H1 (cell line): ENCODE data around the gene SKAP2.

ENCODE experiments used
- BRCA1 ChIP-seq: IDR thresholded peaks from 2 replicates; pipeline ENCODE4 v1.6.1; 2012; ENCODE audit warnings: low read depth, low read length, improper control_type of control experiment
- CREB1 ChIP-seq: IDR thresholded peaks from 2 replicates; pipeline ENCODE4 v1.6.1; 2012; ENCODE audit warnings: inconsistent platforms
- CTCF ChIP-seq, 3 experiments: IDR thresholded peaks; 1 replicate in 2 of 3; 2 replicates in 1 of 3; pipeline versions ENCODE4 v1.5.1 to v1.6.1; 2011; ENCODE audit warnings: low read length in 3 of 3, mild to moderate bottlenecking in 3 of 3, inconsistent platforms in 2 of 3, low read depth in 1 of 3, moderate library complexity in 1 of 3; ENCODE audit not compliant: insufficient read depth in 1 of 3; ENCODE audit errors: control extremely low read depth in 1 of 3
- GTF2F1 ChIP-seq: IDR thresholded peaks from 2 replicates; pipeline ENCODE4 v1.6.1; 2012; ENCODE audit warnings: low read depth, low read length, improper control_type of control experiment, borderline replicate concordance
- HDAC2 ChIP-seq, 2 experiments: fragments of 300-600 bp in 1 of 2; sonication (generic) in 1 of 2; IDR thresholded peaks; 2 replicates each; pipeline ENCODE4 v1.6.1; 2011 to 2012; ENCODE audit warnings: low read depth in 2 of 2, low read length in 2 of 2, mild to moderate bottlenecking in 2 of 2, moderate library complexity in 2 of 2, borderline replicate concordance in 1 of 2, inconsistent platforms in 1 of 2
- MAFK ChIP-seq: IDR thresholded peaks from 2 replicates; pipeline ENCODE4 v1.6.1; 2012; ENCODE audit warnings: low read depth, mild to moderate bottlenecking, improper control_type of control experiment, low read length
- RAD21 ChIP-seq, 2 experiments: IDR thresholded peaks in 1 of 2; conservative IDR thresholded peaks in 1 of 2; 2 replicates each; pipeline ENCODE4 v1.6.1; 2011; ENCODE audit warnings: low read depth in 2 of 2, low read length in 2 of 2, improper control_type of control experiment in 1 of 2, inconsistent platforms in 1 of 2, mild to moderate bottlenecking in 1 of 2, moderate library complexity in 1 of 2
- SP1 ChIP-seq: IDR thresholded peaks from 2 replicates; pipeline ENCODE4 v1.6.1; 2011; ENCODE audit warnings: low read depth, low read length
- SUZ12 ChIP-seq: fragments of 200-600 bp; sonication (generic); IDR thresholded peaks from 2 replicates; pipeline ENCODE4 v1.6.1; 2012; ENCODE audit warnings: mild to moderate bottlenecking, inconsistent platforms, low read length, moderate library complexity, mixed read lengths
- TAF1 ChIP-seq: IDR thresholded peaks from 2 replicates; pipeline ENCODE4 v1.6.1; 2011; ENCODE audit warnings: mild to moderate bottlenecking, low read depth, low read length
- TEAD4 ChIP-seq: IDR thresholded peaks from 2 replicates; pipeline ENCODE4 v1.6.1; 2012; ENCODE audit warnings: low read depth, low read length, inconsistent platforms, mixed read lengths
- YY1 ChIP-seq: IDR thresholded peaks from 2 replicates; pipeline ENCODE4 v1.6.1; 2011; ENCODE audit warnings: low read depth, mild to moderate bottlenecking, low read length
- TF ChIP-seq, protein P1 (sequence below): IDR thresholded peaks from 2 replicates; pipeline ENCODE4 v1.6.1; 2012; ENCODE audit warnings: low read length, inconsistent platforms

- TF ChIP-seq CTCF (IDR thresholded peaks at IDR 0.05; ENCODE audit: control extremely low read depth in 1 of 3, insufficient read depth in 1 of 3, low read depth in 1 of 3, low read length in 3 of 3) (no peak), MAFK (no peak), YY1 (no peak), SUZ12 (no peak), CREB1 (no peak), RAD21 (IDR thresholded peaks at IDR 0.05 in 1 of 2, conservative IDR thresholded peaks at IDR 0.05 in 1 of 2; ENCODE audit: low read depth in 2 of 2, low read length in 2 of 2) (no peak), BRCA1 (no peak), GTF2F1 (no peak), TEAD4 (no peak), SP1 (no peak), HDAC2 (IDR thresholded peaks at IDR 0.05; ENCODE audit: borderline replicate concordance in 1 of 2, low read depth in 2 of 2, low read length in 2 of 2) (no peak), TAF1 (no peak)
- TF ChIP-seq, protein P1, sequence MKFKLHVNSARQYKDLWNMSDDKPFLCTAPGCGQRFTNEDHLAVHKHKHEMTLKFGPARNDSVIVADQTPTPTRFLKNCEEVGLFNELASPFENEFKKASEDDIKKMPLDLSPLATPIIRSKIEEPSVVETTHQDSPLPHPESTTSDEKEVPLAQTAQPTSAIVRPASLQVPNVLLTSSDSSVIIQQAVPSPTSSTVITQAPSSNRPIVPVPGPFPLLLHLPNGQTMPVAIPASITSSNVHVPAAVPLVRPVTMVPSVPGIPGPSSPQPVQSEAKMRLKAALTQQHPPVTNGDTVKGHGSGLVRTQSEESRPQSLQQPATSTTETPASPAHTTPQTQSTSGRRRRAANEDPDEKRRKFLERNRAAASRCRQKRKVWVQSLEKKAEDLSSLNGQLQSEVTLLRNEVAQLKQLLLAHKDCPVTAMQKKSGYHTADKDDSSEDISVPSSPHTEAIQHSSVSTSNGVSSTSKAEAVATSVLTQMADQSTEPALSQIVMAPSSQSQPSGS: no peak
These were observed 189.1 kb downstream of the SKAP2 start for GRCh38 chr7:26675143-26675887.
